ENCODE data around the gene PTPRU. TPM values are rescaled to one million over a fixed set of nuclear protein-coding genes. Genes with fewer than 3 reads are reported as not detected.
A peak's percentile ranks its signal among the peaks of the same experiment; 100 is the strongest.

PTPRU gene
- total RNA-seq, 1 experiment from 2014 or later, result 25.7 TPM

DNA sequence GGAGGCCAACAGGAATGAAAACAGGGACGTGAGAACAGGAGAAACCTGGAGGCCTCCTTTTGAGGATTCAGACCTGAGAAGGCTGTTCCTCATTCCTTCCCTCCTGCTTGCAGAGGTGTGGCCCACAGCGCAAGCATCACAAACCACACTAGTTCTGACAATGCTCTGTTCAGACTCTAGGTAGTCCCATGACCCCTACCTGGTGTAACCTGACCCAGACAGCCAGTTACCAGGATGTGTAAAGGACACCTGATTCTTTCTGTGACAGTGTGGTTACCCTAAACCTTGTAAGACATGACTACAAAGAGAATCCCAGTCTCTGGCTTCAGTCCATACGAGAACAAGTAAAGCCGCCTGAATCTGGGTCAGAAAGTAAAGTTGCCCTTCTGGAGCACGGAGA lies 8.8 kb upstream of the PTPRU start:
- ATAC-seq, result peak; percentile 15; the same call in 1 of the 2 replicates

DNA sequence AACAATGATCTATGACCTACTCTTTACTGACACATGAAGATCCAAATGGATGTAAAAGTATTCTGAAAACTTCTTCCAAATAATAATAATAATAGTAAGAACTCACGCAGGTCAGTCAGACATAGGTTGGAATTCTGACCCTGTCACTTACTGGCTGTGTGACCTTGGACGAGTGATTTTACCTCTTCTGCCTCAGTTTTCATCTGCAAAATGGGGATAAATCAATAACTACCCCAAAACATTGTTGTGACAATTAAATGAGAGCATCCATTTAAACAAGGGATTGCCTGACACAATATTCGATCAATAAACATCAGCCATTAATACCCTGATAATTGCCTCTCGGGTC lies 6.1 kb upstream of the PTPRU start:
- DNase-seq, result no peak
- H3K4me2 ChIP-seq (ENCODE audit: low read length), result peak overlapping the region; percentile 89
- no peaks in the 10 kb centered on the region for H3K9me3 ChIP-seq (ENCODE audit: low read length)
- ChIA-PET POLR2A (ENCODE audit: unreplicated experiment) (interaction anchor here (0.6 kb wide), 1 partner anchor 37 kb away, joined by 3 read pairs; no protein-coding TSS in a partner anchor), CTCF (no interaction called here)
- peak overlapping the region; percentile 85 for H3K4me3 ChIP-seq (ENCODE audit: low read length)
- no peaks in the 10 kb centered on the region for H4K20me1 ChIP-seq (ENCODE audit: low read length)
- H3K4me1 ChIP-seq (ENCODE audit: insufficient read depth, low read length), result peaks cover 10% of the 10 kb centered on the region
- no peaks in the 10 kb centered on the region for H3K27me3 ChIP-seq (ENCODE audit: low read length)
- peak overlapping the region; percentile 92 for H3K9ac ChIP-seq (ENCODE audit: low read length)
- H3F3A ChIP-seq (ENCODE audit: low read length, unreplicated experiment), result no peaks in the 10 kb centered on the region
- H3K27ac ChIP-seq (ENCODE audit: low read length), result peak overlapping the region; percentile 2; the same call in 1 of the 2 replicates
- H2AFZ ChIP-seq (ENCODE audit: low read length), result peak overlapping the region; percentile 78
- intact Hi-C loops (cut with micrococcal nuclease), result loop anchor here (10.0 kb wide), 2 partner anchors 415 to 885 kb away; no protein-coding TSS in a partner anchor
- ATAC-seq, result no peak
- H3K36me3 ChIP-seq (ENCODE audit: low read depth, low read length), result no peaks in the 10 kb centered on the region
- no peaks in the 10 kb centered on the region for H3K9me2 ChIP-seq (replicated peaks; ENCODE audit: low read length)
- BruUV-seq (replicated peaks), result no TSS peak
- TF ChIP-seq CTCF (conservative IDR thresholded peaks at IDR 0.05; ENCODE audit: low read depth, low read length) (no peak), EZH2 (IDR thresholded peaks at IDR 0.05; ENCODE audit: low read length, unreplicated experiment) (no peak), EZH2phosphoT487 (IDR thresholded peaks at IDR 0.05; ENCODE audit: borderline replicate concordance, low read length) (no peak)
- peaks cover 31% of the 10 kb centered on the region for H3K79me2 ChIP-seq (ENCODE audit: low read length)

More for the DNA sequence above, 8.8 kb upstream of the PTPRU start:
- no TSS peak for BruUV-seq (replicated peaks)
- TF ChIP-seq EZH2phosphoT487 (IDR thresholded peaks at IDR 0.05; ENCODE audit: borderline replicate concordance, low read length), result no peak
- TF ChIP-seq CTCF (conservative IDR thresholded peaks at IDR 0.05; ENCODE audit: low read depth, low read length), result no peak
- TF ChIP-seq EZH2 (IDR thresholded peaks at IDR 0.05; ENCODE audit: low read length, unreplicated experiment), result no peak
- Histone ChIP-seq H3K4me3 (ENCODE audit: low read length) (no peak overlapping the region), H4K20me1 (ENCODE audit: low read length) (no peaks in the 10 kb centered on the region), H2AFZ (ENCODE audit: low read length) (no peak overlapping the region), H3F3A (ENCODE audit: low read length, unreplicated experiment) (no peaks in the 10 kb centered on the region), H3K9ac (ENCODE audit: low read length) (peak overlapping the region; percentile 41), H3K4me1 (ENCODE audit: insufficient read depth, low read length) (peaks cover 10% of the 10 kb centered on the region), H3K79me2 (ENCODE audit: low read length) (peaks cover 31% of the 10 kb centered on the region), H3K36me3 (ENCODE audit: low read depth, low read length) (peaks cover 5% of the 10 kb centered on the region; the same call in 1 of the 2 replicates), H3K9me3 (ENCODE audit: low read length) (no peaks in the 10 kb centered on the region), H3K9me2 (replicated peaks; ENCODE audit: low read length) (no peaks in the 10 kb centered on the region), H3K4me2 (ENCODE audit: low read length) (0 out of 2 replicates have a peak overlapping the region, but pooled peaks have one; percentile 20), H3K27me3 (ENCODE audit: low read length) (no peaks in the 10 kb centered on the region), H3K27ac (ENCODE audit: low read length) (peak overlapping the region; percentile 66)
- peak; percentile 59 for DNase-seq
- CTCF ChIA-PET, result no interaction called here
- POLR2A ChIA-PET (ENCODE audit: unreplicated experiment), result no interaction called here
- intact Hi-C loops (cut with micrococcal nuclease), result no loop called here
